Lower leg skin (tissue), 4 donors: Measurements from ENCODE around the gene CCR6. TPM values are rescaled to one million over a fixed set of nuclear protein-coding genes. Genes with fewer than 3 reads are reported as not detected.

Experiments
- DNase-seq, 2 donors: peaks; one replicate each; pipeline ENCODE4 v3.0.0-alpha.2; 2019; ENCODE audit warnings: low spot score in 2 of 2
- H3K4me3 ChIP-seq: fragments of 200-600 bp; sonication (generic); 2 replicates; pipeline ENCODE4 v1.5.1; 2017; ENCODE audit warnings: mild to moderate bottlenecking, low read depth; ENCODE audit not compliant: poor library complexity, severe bottlenecking
- POLR2A ChIP-seq, 2 donors: fragments of 450-650 bp; IDR thresholded peaks; one replicate each; pipeline ENCODE4 v1.6.1; 2016 to 2017; ENCODE audit warnings: antibody characterized with exemption in 2 of 2, mild to moderate bottlenecking in 1 of 2, moderate library complexity in 1 of 2
- WGBS, 2 donors: methylation state at CpG; one replicate each; pipeline ENCODE4 v1.1.5; 2018; 5-methylcytosine and 5-hydroxymethylcytosine counted together
- intact Hi-C: fragments of 100-400 bp; cut with DNase I; formaldehyde crosslinking; loops from one replicate; pipeline ENCODE4 v1.15.0; 2023; ENCODE audit warnings: low total_unique reads
- total RNA-seq, 4 donors: library from RNA; depleted of rRNA; stranded (reverse); fragments of >200 nt; gene quantifications; one replicate each; pipeline ENCODE4 v1.1.0, GENCODE V29; 2016
- TF ChIP-seq, protein P1 (sequence below), 3 donors: fragments of 450-650 bp; IDR thresholded peaks; one replicate each; pipeline ENCODE4 v1.5.1; 2016; ENCODE audit warnings: antibody characterized with exemption in 3 of 3, mild to moderate bottlenecking in 3 of 3, moderate library complexity in 2 of 3

The CCR6 gene
- total RNA-seq, 4 donors from 2014 or later: 0.42 to 1.5 (median 0.49) TPM; not detected in 1

DNA sequence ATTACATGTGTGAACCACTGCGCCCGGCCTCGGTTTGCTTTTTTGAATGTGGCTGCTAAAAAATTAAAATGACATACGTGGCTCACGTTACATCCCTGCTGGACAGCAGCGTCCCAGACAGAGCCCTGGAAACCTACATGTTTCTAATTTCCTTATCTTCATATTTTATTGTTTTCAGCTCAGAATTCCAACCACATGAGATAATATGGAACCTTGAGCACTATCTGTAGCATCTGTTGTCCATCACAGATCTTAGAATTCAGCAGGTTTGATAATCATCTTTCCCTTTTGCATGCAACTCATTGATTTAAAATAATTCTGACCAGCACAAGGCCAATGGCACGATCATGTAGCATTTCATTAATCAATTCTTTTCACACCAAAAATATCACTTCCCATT lies 25.9 kb upstream of the CCR6 start:
- 69 to 77% methylated on average over 7 of the region's 7 CpGs for WGBS, 2 donors
- DNase-seq: peak in 1 of 2 donors; percentile 2
- no peak overlapping the region for H3K4me3 ChIP-seq
- no peak for TF ChIP-seq POLR2A (IDR thresholded peaks at IDR 0.05)
- TF ChIP-seq, protein P1, sequence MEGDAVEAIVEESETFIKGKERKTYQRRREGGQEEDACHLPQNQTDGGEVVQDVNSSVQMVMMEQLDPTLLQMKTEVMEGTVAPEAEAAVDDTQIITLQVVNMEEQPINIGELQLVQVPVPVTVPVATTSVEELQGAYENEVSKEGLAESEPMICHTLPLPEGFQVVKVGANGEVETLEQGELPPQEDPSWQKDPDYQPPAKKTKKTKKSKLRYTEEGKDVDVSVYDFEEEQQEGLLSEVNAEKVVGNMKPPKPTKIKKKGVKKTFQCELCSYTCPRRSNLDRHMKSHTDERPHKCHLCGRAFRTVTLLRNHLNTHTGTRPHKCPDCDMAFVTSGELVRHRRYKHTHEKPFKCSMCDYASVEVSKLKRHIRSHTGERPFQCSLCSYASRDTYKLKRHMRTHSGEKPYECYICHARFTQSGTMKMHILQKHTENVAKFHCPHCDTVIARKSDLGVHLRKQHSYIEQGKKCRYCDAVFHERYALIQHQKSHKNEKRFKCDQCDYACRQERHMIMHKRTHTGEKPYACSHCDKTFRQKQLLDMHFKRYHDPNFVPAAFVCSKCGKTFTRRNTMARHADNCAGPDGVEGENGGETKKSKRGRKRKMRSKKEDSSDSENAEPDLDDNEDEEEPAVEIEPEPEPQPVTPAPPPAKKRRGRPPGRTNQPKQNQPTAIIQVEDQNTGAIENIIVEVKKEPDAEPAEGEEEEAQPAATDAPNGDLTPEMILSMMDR (IDR thresholded peaks at IDR 0.05): no peak
- intact Hi-C loops: no loop called here

DNA sequence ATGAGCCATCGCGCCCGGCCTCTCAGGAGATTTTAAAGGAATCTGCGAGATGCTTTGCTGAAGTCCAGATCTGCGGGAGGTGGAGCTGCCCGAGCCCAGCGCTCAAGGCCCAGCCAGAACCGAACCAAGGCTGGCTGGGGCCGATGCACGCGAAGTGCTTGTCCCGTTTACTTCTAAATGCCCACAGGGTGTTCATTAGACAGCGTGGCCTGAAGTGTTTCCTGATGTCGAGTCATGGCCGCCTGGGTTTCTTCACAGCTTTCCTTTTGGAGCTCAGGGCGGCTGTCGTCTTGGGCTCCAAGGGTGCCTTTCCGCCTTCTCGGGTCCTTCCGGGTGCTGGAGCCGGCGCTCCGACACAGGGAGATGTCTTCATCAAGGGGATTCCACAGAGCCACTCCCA lies 25.1 kb upstream of the CCR6 start:
- WGBS, 2 donors: 92 to 93% methylated on average over 23 of the region's 23 CpGs
- no peak for TF ChIP-seq POLR2A (IDR thresholded peaks at IDR 0.05)
- TF ChIP-seq, protein P1 (IDR thresholded peaks at IDR 0.05): no peak
- intact Hi-C loops: no loop called here

DNA sequence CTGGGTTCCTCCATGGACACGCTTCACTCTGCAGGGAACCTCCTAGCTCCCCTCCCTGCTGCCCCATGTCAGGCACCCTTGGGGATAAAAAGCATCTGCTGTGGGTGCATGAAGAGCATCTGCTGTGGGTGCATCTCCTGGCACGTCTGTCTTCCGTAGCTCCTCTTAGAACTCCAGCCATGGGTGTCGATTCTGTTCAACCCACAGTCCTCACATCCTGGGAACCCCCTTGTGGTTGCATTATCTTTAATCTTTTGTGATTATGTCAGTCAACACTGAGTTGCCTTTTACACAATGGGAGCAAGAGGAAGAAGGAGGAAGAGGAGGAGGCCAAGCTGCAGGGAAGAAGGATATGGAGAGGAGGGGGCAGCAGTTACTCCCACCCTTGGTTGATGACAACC lies 24.1 kb upstream of the CCR6 start:
- 64 to 73% methylated on average over 4 of the region's 4 CpGs for WGBS, 2 donors

More for the DNA sequence above, 25.1 kb upstream of the CCR6 start:
- H3K4me3 ChIP-seq: no peak overlapping the region
- peak in 1 of 2 donors; percentile 5 for DNase-seq

DNA sequence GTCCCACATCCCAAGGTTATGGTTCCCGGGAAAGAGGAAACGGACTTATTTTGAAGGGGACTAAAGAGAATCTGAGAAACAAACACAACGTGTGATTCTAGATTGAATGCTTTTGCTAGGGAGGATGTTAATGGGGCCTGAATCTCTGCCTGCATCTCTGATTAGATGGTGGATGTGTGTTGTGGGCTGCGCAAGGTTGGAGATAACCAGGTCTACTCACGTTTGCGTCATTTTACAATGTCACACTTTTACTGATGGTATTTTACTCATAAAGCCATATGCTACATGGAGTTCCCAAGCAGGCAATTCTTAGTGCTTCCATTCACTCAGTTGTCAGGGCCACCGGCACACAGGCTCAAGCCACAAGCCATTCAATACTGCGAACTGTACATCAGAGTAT lies 23.2 kb upstream of the CCR6 start:
- TF ChIP-seq, protein P1 (IDR thresholded peaks at IDR 0.05): no peak
- no peak for TF ChIP-seq POLR2A (IDR thresholded peaks at IDR 0.05)
- no peak overlapping the region for H3K4me3 ChIP-seq
- no peak for DNase-seq
- intact Hi-C loops: no loop called here
- 77 to 89% methylated on average over 8 of the region's 8 CpGs for WGBS, 2 donors

More for the DNA sequence above, 24.1 kb upstream of the CCR6 start:
- no peak overlapping the region for H3K4me3 ChIP-seq
- no peak for TF ChIP-seq POLR2A (IDR thresholded peaks at IDR 0.05)
- TF ChIP-seq, protein P1 (IDR thresholded peaks at IDR 0.05): no peak
- peak in 1 of 2 donors; percentile 3 for DNase-seq
- intact Hi-C loops: no loop called here

DNA sequence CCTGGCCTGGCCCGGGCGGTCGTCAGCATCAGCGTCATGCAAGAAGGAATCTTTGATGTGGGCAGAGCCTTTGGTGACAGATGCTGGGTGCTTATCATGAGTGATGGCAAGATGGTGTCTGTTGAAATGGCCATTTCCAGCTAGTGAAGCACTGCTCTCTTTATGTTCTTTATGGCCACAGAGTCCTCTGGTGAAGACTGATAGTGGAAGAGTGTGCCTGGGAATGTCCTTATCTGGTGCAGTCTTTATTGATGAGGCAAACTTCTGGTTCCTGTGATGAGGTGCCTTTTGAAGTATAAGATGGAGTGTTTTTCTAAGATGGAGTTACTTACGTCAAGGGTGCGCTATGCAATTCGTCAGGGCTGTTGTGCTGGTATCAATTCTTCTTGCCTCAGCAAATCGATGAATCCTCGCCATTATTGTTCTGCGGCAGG lies 22.6 kb upstream of the CCR6 start:
- DNase-seq: no peak
- WGBS, 2 donors: 75 to 83% methylated on average over 10 of the region's 10 CpGs
- no peak overlapping the region for H3K4me3 ChIP-seq
- no peak for TF ChIP-seq POLR2A (IDR thresholded peaks at IDR 0.05)
- TF ChIP-seq, protein P1 (IDR thresholded peaks at IDR 0.05): no peak
- intact Hi-C loops: no loop called here

DNA sequence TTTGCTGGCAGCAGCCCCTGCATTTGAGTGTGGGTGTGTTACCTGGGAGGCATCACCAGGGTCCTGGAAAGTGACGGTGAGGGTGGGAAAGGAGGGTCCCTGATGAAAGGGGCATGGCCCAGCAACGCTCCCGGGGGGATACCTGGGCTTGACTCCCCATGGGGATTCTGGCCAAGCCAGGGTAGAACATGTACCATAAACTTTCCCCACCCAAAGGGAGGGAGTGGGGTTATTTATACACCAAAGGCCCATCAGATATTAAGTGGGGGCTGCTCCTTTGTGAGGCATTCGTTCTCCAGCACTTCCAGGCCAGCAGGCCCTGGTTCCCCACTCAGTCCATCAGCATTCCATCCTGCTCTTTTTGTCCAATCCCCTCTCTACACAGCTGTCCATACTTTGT lies 20.6 kb upstream of the CCR6 start:
- DNase-seq: peak in 1 of 2 donors; percentile 3
- WGBS, 2 donors: 67 to 89% methylated on average over 4 of the region's 4 CpGs
- H3K4me3 ChIP-seq: no peak overlapping the region
- intact Hi-C loops: no loop called here
- TF ChIP-seq, protein P1 (IDR thresholded peaks at IDR 0.05): no peak
- TF ChIP-seq POLR2A (IDR thresholded peaks at IDR 0.05): no peak
